Activated CD4-positive, alpha-beta memory T cell treated with anti-CD3 and anti-CD28 coated beads, Interleukin-2, amount 10 ng/mL, durations not matched to agents 7 days and 5 days (primary cell): ENCODE data around the gene OSER1. TPM values are rescaled to one million over a fixed set of nuclear protein-coding genes. Genes with fewer than 3 reads are reported as not detected.

Source experiments
- CTCF ChIA-PET: fragments of 350-600 bp; sonication (Branson Sonifier 250); formaldehyde crosslinking; loops from one replicate; lab custom pipeline; 2021; ENCODE audit warnings: antibody characterized with exemption, inconsistent platforms; lab: Charles Lee
- POLR2A ChIA-PET: fragments of 350-600 bp; sonication (Branson Sonifier 250); formaldehyde crosslinking; loops from one replicate; lab custom pipeline; 2021; ENCODE audit warnings: antibody characterized with exemption; lab: Charles Lee
- DNase-seq: peaks from one replicate; pipeline ENCODE4 v3.0.0-alpha.2; 2020
- H3K27ac Mint-ChIP-seq: one replicate; pipeline ENCODE4 v1.8.0; 2021; ENCODE audit warnings: mild to moderate bottlenecking, mixed read lengths
- H3K27me3 Mint-ChIP-seq: one replicate; pipeline ENCODE4 v1.8.0; 2021; ENCODE audit warnings: mixed read lengths
- H3K36me3 Mint-ChIP-seq: one replicate; pipeline ENCODE4 v1.8.0; 2021; ENCODE audit warnings: low read depth, mixed read lengths
- H3K4me1 Mint-ChIP-seq: one replicate; pipeline ENCODE4 v1.8.0; 2021; ENCODE audit warnings: mixed read lengths
- H3K4me3 Mint-ChIP-seq: one replicate; pipeline ENCODE4 v1.8.0; 2021; ENCODE audit warnings: mild to moderate bottlenecking, mixed read lengths
- H3K9me3 Mint-ChIP-seq: one replicate; pipeline ENCODE4 v1.8.0; 2021; ENCODE audit warnings: mixed read lengths
- total RNA-seq, 2 experiments: library from RNA; stranded (reverse); gene quantifications; one replicate each; pipeline ENCODE4 v1.2.3, GENCODE V29; 2021

The OSER1 gene
- total RNA-seq, 2 experiments from 2014 or later, result 30.8 to 31.4 TPM

- H3K27me3 Mint-ChIP-seq, result peaks cover 34% of the 10 kb centered on the region
- CTCF ChIA-PET, result interaction anchor here (1.6 kb wide), 1 partner anchor 9 kb away, joined by 6 read pairs; no protein-coding TSS in a partner anchor
- DNase-seq, result no peak
- POLR2A ChIA-PET, result no interaction called here
- H3K9me3 Mint-ChIP-seq, result no peaks in the 10 kb centered on the region
- no peaks in the 10 kb centered on the region for H3K4me1 Mint-ChIP-seq
- H3K27ac Mint-ChIP-seq, result no peak overlapping the region
- no peaks in the 10 kb centered on the region for H3K36me3 Mint-ChIP-seq
- H3K4me3 Mint-ChIP-seq, result no peak overlapping the region
Observed at GRCh38 chr20:44180814-44181213, 29.8 kb downstream of the OSER1 start.

- no peak overlapping the region for H3K27ac Mint-ChIP-seq
- no peaks in the 10 kb centered on the region for H3K4me1 Mint-ChIP-seq
- H3K27me3 Mint-ChIP-seq, result peaks cover 23% of the 10 kb centered on the region
- no peaks in the 10 kb centered on the region for H3K9me3 Mint-ChIP-seq
- H3K4me3 Mint-ChIP-seq, result no peak overlapping the region
- POLR2A ChIA-PET, result interaction anchor here (1.6 kb wide), 1 partner anchor 12 kb away, joined by 3 read pairs; no protein-coding TSS in a partner anchor
- CTCF ChIA-PET, result interaction anchor here (2.2 kb wide), 1 partner anchor 12 kb away, joined by 7 read pairs; no protein-coding TSS in a partner anchor
- no peaks in the 10 kb centered on the region for H3K36me3 Mint-ChIP-seq
- DNase-seq, result no peak
Observed at GRCh38 chr20:44176833-44177534, 33.6 kb downstream of the OSER1 start.

GRCh38 chr20:44174996-44175765 lies 35.4 kb downstream of the OSER1 start:
- Mint-ChIP-seq H3K27me3 (peaks cover 27% of the 10 kb centered on the region), H3K27ac (no peak overlapping the region), H3K4me3 (no peak overlapping the region), H3K9me3 (no peaks in the 10 kb centered on the region), H3K4me1 (peaks cover 3% of the 10 kb centered on the region), H3K36me3 (no peaks in the 10 kb centered on the region)
- POLR2A ChIA-PET, result no interaction called here
- DNase-seq, result no peak
- CTCF ChIA-PET, result no interaction called here

- no peak overlapping the region for H3K4me3 Mint-ChIP-seq
- no peak for DNase-seq
- no peaks in the 10 kb centered on the region for H3K9me3 Mint-ChIP-seq
- peaks cover 36% of the 10 kb centered on the region for H3K27me3 Mint-ChIP-seq
- CTCF ChIA-PET, result no interaction called here
- no peaks in the 10 kb centered on the region for H3K36me3 Mint-ChIP-seq
- no peak overlapping the region for H3K27ac Mint-ChIP-seq
- POLR2A ChIA-PET, result interaction anchor here (1.2 kb wide), 1 partner anchor 60 kb away, joined by 3 read pairs; no protein-coding TSS in a partner anchor
- H3K4me1 Mint-ChIP-seq, result peaks cover 3% of the 10 kb centered on the region
Observed at GRCh38 chr20:44173846-44174245, 36.7 kb downstream of the OSER1 start.

GRCh38 chr20:44173116-44173515 lies 37.5 kb downstream of the OSER1 start:
- ChIA-PET CTCF (interaction anchor here (0.9 kb wide), 1 partner anchor 17 kb away, joined by 5 read pairs; no protein-coding TSS in a partner anchor), POLR2A (interaction anchor here (1.2 kb wide), 1 partner anchor 59 kb away, joined by 3 read pairs; no protein-coding TSS in a partner anchor)
- H3K4me1 Mint-ChIP-seq, result peaks cover 3% of the 10 kb centered on the region
- no peaks in the 10 kb centered on the region for H3K36me3 Mint-ChIP-seq
- no peaks in the 10 kb centered on the region for H3K9me3 Mint-ChIP-seq
- H3K27me3 Mint-ChIP-seq, result peaks cover 37% of the 10 kb centered on the region
- H3K4me3 Mint-ChIP-seq, result no peak overlapping the region
- no peak overlapping the region for H3K27ac Mint-ChIP-seq
- no peak for DNase-seq

- no peak overlapping the region for H3K27ac Mint-ChIP-seq
- ChIA-PET CTCF (interaction anchor here (0.9 kb wide), 1 partner anchor 17 kb away, joined by 5 read pairs; no protein-coding TSS in a partner anchor), POLR2A (no interaction called here)
- no peaks in the 10 kb centered on the region for H3K36me3 Mint-ChIP-seq
- peaks cover 3% of the 10 kb centered on the region for H3K4me1 Mint-ChIP-seq
- no peak for DNase-seq
- H3K4me3 Mint-ChIP-seq, result no peak overlapping the region
- H3K9me3 Mint-ChIP-seq, result no peaks in the 10 kb centered on the region
- peaks cover 42% of the 10 kb centered on the region for H3K27me3 Mint-ChIP-seq
Observed at GRCh38 chr20:44172572-44172950, 38.0 kb downstream of the OSER1 start.

GRCh38 chr20:44171775-44172571 lies 38.6 kb downstream of the OSER1 start:
- no peaks in the 10 kb centered on the region for H3K9me3 Mint-ChIP-seq
- H3K27me3 Mint-ChIP-seq, result peaks cover 43% of the 10 kb centered on the region
- ChIA-PET CTCF (interaction anchor here (0.9 to 1.2 kb wide), 2 partner anchors 18 to 39 kb away, joined by 3 to 5 read pairs; no protein-coding TSS in a partner anchor), POLR2A (no interaction called here)
- DNase-seq, result no peak
- peaks cover 3% of the 10 kb centered on the region for H3K4me1 Mint-ChIP-seq
- no peak overlapping the region for H3K4me3 Mint-ChIP-seq
- no peaks in the 10 kb centered on the region for H3K36me3 Mint-ChIP-seq
- no peak overlapping the region for H3K27ac Mint-ChIP-seq

GRCh38 chr20:44170816-44171410 lies 39.7 kb downstream of the OSER1 start:
- no peak for DNase-seq
- H3K27me3 Mint-ChIP-seq, result peaks cover 44% of the 10 kb centered on the region
- ChIA-PET CTCF (interaction anchor here (1.2 kb wide), 1 partner anchor 41 kb away, joined by 3 read pairs; no protein-coding TSS in a partner anchor), POLR2A (no interaction called here)
- peaks cover 3% of the 10 kb centered on the region for H3K4me1 Mint-ChIP-seq
- H3K27ac Mint-ChIP-seq, result no peak overlapping the region
- H3K4me3 Mint-ChIP-seq, result no peak overlapping the region
- no peaks in the 10 kb centered on the region for H3K9me3 Mint-ChIP-seq
- no peaks in the 10 kb centered on the region for H3K36me3 Mint-ChIP-seq

- ChIA-PET CTCF (no interaction called here), POLR2A (no interaction called here)
- H3K9me3 Mint-ChIP-seq, result no peaks in the 10 kb centered on the region
- peaks cover 3% of the 10 kb centered on the region for H3K4me1 Mint-ChIP-seq
- H3K36me3 Mint-ChIP-seq, result no peaks in the 10 kb centered on the region
- no peak for DNase-seq
- no peak overlapping the region for H3K4me3 Mint-ChIP-seq
- H3K27ac Mint-ChIP-seq, result no peak overlapping the region
- peaks cover 53% of the 10 kb centered on the region for H3K27me3 Mint-ChIP-seq
Observed at GRCh38 chr20:44167736-44168135, 42.8 kb downstream of the OSER1 start.

GRCh38 chr20:44166477-44166876 lies 44.1 kb downstream of the OSER1 start:
- peaks cover 46% of the 10 kb centered on the region for H3K27me3 Mint-ChIP-seq
- ChIA-PET POLR2A (no interaction called here), CTCF (interaction anchor here (2.1 kb wide), 1 partner anchor 24 kb away, joined by 6 read pairs; no protein-coding TSS in a partner anchor)
- no peak for DNase-seq
- H3K9me3 Mint-ChIP-seq, result no peaks in the 10 kb centered on the region
- H3K4me3 Mint-ChIP-seq, result no peak overlapping the region
- H3K36me3 Mint-ChIP-seq, result no peaks in the 10 kb centered on the region
- H3K27ac Mint-ChIP-seq, result no peak overlapping the region
- peaks cover 3% of the 10 kb centered on the region for H3K4me1 Mint-ChIP-seq

GRCh38 chr20:44166008-44166407 lies 44.6 kb downstream of the OSER1 start:
- Mint-ChIP-seq H3K27ac (no peak overlapping the region), H3K4me1 (peaks cover 3% of the 10 kb centered on the region), H3K4me3 (no peak overlapping the region), H3K36me3 (no peaks in the 10 kb centered on the region), H3K27me3 (peaks cover 44% of the 10 kb centered on the region), H3K9me3 (no peaks in the 10 kb centered on the region)
- DNase-seq, result no peak
- POLR2A ChIA-PET, result no interaction called here
- CTCF ChIA-PET, result interaction anchor here (2.1 kb wide), 1 partner anchor 24 kb away, joined by 6 read pairs; no protein-coding TSS in a partner anchor

GRCh38 chr20:44160133-44160532 lies 50.4 kb downstream of the OSER1 start:
- H3K27ac Mint-ChIP-seq, result no peak overlapping the region
- POLR2A ChIA-PET, result no interaction called here
- H3K9me3 Mint-ChIP-seq, result peaks cover 2% of the 10 kb centered on the region
- H3K36me3 Mint-ChIP-seq, result no peaks in the 10 kb centered on the region
- no peak for DNase-seq
- CTCF ChIA-PET, result no interaction called here
- no peaks in the 10 kb centered on the region for H3K4me1 Mint-ChIP-seq
- no peak overlapping the region for H3K4me3 Mint-ChIP-seq
- peaks cover 15% of the 10 kb centered on the region for H3K27me3 Mint-ChIP-seq
